KBM-7 (cell line): ENCODE measurements around the gene YIF1A.
A peak's percentile ranks its signal among the peaks of the same experiment; 100 is the strongest.

Source experiments
- DNase-seq: peaks from one replicate; pipeline ENCODE4 v3.0.0-alpha.2; 2015
- in situ Hi-C: fragments of 300-500 bp; cut with MboI; formaldehyde crosslinking; loops from 2 replicates; pipeline ENCODE4 v1.14.3; 2020; ENCODE audit warnings: low sequenced_read_pairs, low pct_unique_long_range_greater_than_20kb, mixed read lengths

YIF1A gene

DNA sequence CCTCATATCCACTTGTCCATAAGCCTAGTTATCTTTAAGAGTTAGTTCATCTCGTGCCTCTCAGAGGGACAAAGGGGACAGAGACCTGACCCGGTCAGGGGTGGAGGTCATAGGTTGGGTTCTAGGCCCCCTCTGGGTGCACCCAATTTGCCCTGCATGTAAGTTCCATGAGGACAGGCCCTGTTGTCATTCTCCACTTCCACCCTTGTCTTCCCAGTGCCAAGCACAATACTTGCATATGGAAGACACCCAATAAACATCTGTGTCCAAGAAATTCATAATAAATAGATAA is 1.3 kb upstream of the YIF1A start:
- in situ Hi-C loops, result no loop called here
- DNase-seq, result no peak

DNA sequence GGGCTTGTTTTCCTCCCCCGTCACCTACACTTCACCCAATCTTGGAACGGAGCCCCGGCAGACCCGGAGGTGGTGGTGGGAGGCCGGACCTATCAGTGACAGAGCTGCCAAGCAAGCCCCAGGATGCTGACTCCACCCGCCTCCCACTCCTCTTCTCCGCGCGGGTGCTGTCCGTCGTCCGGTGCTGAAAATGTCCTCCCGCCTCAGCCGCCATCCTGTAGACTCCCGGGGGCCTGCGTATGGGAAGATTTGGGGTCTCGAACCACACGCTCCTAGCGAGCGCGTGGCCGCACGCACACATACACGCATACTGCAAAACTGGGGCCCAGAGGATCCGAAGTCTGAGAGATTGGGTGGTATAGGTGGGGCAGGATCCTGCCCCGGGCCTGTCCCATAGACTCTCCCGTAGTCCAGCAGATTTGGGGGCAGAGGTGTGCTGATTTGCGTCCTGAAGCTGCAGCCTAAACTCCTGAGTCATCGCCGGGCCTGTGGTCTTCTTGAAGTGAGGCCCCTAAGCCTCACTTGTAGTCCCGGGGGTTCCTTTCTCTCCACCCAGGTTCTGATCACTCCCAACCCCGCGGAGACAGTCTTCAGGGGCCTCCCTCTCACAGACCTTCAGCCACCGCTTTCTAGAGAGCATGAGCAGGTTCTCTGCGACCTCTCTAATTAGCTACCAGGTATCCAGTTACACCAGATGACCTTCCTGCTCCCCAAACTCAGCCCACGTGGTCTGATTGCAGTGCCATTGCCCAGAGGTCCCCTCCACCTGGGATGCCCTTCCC is 796 bp upstream of the YIF1A start:
- DNase-seq, result no peak

GRCh38 chr11:66287889-66288670 is 863 bp downstream of the YIF1A start:
- no peak for DNase-seq
- in situ Hi-C loops, result no loop called here

More for the DNA sequence above, 796 bp upstream of the YIF1A start:
- in situ Hi-C loops, result no loop called here

DNA sequence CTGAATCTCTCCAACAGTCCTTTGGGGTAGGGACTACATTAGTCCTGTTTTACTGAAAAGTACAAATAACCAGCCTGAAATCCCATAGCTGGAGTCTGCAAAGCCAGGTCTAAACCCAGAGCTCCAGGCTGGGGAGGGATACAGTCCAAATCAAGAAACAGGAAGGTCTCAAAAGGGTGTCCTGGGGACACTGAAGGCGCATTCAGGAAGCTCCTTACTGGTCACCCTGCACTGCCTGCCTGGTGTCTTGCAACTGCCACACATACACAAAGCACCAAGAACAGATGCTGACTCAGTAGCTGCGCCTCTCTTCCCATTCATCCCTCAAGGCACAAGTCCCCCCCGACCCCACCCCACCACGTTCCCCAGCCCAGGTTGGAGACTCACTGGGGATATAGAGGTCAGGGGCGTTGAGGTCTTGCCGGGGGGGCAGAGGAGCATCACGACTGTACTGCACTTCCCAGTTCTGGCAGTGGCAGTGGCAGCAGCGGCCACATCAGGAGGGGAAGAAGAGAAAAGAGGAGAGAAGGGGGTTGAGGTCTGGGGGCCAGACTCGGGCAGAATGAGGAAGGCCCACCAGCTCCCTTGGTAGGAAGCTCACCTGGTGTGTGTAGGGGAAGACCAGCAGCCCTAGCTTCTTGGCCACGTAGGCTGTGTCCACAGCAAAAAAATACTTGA is 1.6 kb downstream of the YIF1A start:
- no peak for DNase-seq
- in situ Hi-C loops, result no loop called here

DNA sequence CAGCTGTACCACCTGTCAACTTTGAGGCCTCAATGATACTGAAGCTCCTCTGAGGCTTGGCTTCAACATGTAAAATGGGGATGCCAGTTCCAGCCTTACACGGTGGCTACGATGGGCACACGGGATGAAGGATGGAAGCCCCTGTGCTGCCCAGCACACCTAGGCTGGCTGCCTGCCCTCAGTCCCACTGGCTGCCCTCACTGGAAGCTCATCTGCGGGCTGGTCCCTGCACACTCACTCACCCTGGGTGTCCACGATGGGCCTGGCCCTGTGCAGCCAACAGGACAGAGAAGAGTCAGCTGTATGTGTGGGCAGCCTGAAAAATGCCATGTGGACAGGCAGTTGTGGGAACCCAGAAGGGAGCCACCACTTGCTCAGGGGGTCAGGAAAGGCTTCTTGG is 2.2 kb downstream of the YIF1A start:
- no peak for DNase-seq
- in situ Hi-C loops, result no loop called here

- in situ Hi-C loops, result no loop called here
- DNase-seq, result no peak
These were observed 3.5 kb downstream of the YIF1A start for GRCh38 chr11:66285250-66285947.

DNA sequence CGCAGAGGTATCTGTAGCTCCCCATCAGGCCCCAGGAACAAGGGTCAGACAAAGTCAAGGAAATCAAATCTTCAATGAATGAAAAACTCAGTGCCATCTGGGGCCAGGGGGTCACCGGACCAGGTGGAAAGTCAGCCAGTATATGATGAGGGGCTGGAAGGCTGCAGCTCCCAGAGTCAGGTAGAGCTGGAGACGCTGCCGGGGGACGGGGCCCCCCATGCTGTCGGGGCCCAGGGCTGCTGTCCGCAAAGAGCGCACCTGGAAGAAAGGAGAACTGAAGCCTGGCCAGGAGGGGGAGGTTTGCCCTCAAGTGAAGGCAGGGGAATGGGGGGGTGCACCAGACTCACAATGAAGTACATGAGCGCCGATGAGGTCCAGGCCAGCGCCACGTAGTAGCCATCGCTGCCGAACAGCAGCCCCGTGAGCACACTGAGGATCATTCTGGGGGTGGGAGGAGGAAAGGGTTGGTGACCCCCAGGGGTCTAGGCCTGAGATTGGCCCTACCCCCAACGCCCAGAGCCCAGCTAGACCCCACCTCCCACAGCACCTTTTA is 4.3 kb downstream of the YIF1A start:
- in situ Hi-C loops, result no loop called here
- no peak for DNase-seq

GRCh38 chr11:66283461-66284105 is 5.4 kb downstream of the YIF1A start:
- DNase-seq, result no peak
- in situ Hi-C loops, result no loop called here

DNA sequence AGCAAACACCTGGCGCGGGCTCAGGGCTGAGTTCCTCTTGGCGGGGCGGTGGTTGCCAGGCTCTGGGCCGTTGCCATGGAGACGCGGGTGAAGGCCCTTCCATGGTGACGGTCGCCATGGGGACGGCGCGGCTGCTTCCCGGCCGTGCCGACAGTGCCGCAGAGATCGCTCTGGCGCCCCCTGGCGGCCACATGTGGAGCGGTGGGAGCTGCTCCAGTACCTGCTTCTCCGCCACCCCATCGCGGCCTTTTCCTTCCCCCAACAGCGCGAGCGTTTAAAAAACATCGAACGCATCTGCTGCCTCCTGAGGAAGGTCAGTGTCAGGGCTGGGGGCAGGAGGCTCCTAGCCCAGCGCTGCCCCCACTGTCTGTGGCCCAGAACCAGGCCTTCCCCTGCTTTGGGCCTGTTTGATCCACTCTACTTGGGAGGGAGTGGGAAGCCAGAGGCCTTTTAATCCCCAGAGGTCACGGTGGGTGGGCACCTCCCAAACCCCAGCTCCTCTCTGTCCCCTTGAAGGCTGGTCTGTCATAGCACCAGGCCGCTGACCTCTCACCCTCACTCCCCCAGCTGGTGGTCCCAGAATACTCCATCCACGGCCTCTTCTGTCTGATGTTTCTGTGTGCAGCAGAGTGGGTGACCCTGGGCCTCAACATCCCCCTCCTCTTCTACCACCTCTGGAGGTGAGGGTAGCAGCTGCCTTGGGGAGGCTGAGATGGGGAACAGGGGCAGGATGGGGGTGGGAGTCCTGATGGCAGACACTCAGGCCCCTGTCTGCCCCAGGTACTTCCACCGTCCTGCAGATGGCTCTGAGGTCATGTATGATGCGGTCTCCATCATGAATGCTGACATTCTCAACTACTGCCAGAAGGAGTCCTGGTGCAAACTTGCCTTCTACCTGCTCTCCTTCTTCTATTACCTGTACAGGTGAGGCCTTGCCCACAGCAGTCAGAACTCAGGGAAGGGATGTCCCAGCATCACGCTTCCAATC is 6.2 kb downstream of the YIF1A start:
- in situ Hi-C loops, result no loop called here
- peak; percentile 99 for DNase-seq

GRCh38 chr11:66281776-66282467 is 7.0 kb downstream of the YIF1A start:
- in situ Hi-C loops, result no loop called here
- no peak for DNase-seq

DNA sequence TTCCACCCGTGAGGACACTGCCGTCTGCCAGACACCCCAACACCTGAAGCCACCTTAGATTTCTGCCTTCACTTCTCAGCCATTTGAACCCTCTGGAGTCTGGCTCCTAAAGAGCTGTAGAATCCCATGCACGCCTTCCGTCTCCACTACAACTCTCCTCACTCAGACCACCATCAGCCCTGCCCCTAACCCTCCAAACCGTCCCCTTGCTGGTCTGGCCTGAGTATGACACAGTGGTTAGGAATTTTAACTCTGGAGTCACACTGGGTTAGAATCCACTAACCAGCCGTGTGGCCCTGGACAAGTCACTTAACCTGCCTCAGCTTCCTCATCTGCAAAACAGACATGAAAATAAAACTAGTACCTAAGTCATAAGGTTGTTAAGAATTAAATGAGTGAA is 7.9 kb downstream of the YIF1A start:
- DNase-seq, result no peak
- in situ Hi-C loops, result no loop called here

DNA sequence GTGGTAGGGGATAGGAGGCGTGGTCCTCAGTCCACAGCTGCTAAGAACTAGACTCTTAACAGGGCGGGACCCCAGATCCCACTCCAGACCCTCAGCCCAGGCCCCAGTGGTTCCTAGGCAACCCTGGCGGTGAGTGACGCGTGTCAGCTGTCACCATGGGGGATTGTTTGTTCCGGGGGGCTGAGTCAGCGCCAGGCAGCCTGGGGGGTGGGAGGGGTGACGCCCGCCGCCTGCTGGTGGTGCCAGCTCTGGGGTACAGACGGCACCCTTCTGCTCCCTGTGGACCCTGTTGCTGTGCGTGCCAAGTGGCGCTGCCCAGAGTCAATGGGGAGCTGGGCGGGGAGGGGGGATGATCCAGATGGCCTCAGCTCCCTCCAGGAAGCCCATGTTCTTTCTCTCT is 8.5 kb downstream of the YIF1A start:
- no peak for DNase-seq
- in situ Hi-C loops, result no loop called here

DNA sequence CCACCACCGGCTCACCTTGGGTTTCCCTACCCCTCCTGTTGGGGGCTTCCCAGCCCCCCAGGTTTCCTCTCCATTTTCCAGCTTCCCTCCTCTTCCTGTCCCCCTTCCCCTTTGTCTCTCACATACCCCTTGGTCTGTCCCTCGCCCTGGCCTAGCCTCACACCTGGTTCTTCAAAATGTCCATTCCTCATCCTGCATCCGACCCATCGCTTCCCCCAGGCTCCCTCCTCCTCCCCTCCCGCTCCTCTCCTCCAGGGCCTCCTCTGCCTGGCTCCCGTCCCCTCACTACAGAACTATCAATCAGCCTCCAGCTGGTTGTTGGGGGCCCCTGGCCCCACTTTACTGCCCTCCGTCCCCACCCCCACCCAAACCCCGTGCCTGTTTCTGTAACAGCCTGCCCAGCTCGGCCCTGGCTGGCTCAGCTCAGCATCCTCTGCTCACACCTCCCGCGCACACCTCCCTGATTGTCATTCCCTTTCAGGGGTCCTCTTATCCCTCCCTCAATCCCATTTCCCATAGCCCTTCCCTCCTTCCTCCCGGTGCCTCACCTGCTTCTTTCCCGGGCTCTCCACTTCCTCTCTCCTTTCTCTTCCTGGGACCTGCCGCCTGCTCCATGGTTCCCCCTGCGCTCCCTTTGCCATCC is 9.7 kb downstream of the YIF1A start:
- no peak for DNase-seq
- in situ Hi-C loops, result no loop called here

DNA sequence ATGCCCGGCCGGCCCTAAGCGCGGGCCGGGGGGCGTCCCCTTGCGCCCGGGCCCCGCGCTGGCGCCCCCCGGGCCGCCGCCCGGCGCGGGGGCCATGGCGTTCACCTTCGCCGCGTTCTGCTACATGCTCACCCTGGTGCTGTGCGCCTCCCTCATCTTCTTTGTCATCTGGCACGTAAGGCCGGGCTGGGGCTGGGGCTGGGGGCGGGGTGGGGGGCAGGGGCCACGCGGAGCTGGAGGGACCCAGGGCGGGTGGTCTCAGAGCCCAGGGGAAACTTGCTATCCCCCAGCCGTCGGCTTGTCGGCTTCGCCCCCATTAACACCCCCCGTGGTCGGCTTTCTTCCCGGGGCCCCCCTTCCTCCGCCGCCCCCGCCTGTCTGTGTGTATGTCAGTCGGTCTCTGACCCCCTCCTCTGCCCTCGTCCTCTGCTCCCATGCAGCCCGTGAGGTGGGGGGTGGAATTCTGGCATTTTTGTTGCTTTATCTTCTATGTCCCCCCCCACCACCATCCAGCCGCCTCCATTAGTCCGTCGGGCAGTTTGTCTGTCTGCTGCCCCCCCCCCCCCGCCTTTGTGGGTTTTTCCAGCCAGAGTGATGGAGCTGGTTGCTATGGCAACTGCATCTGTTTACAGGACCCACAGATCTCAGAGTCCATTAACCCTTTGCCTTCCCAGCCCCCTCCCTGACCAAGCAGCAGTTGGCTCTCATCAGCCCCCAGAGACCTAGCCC is 10.4 kb downstream of the YIF1A start:
- in situ Hi-C loops, result no loop called here

GRCh38 chr11:66277471-66278362 is 11.2 kb downstream of the YIF1A start, which contains the start of gene CNIH2:
TSS of gene CNIH2 (plus strand) at chr11:66278175. CDS start at chr11:66278457, 282 bp downstream.
- peak; percentile 46 for DNase-seq
- in situ Hi-C loops, result no loop called here

More for the DNA sequence above, 10.4 kb downstream of the YIF1A start:
- DNase-seq, result no peak
